Retina (tissue), 1 donor: ENCODE measurements around the gene KISS1R.
"Not testable (repeated sequence)": the region's sequence is repeated elsewhere in the genome, so short reads cannot be mapped to it uniquely, and the experiment has no call there.

ENCODE experiments used
- DNase-seq: peaks from one replicate; pipeline ENCODE4 v3.0.0-alpha.2; 2016

KISS1R gene

DNA sequence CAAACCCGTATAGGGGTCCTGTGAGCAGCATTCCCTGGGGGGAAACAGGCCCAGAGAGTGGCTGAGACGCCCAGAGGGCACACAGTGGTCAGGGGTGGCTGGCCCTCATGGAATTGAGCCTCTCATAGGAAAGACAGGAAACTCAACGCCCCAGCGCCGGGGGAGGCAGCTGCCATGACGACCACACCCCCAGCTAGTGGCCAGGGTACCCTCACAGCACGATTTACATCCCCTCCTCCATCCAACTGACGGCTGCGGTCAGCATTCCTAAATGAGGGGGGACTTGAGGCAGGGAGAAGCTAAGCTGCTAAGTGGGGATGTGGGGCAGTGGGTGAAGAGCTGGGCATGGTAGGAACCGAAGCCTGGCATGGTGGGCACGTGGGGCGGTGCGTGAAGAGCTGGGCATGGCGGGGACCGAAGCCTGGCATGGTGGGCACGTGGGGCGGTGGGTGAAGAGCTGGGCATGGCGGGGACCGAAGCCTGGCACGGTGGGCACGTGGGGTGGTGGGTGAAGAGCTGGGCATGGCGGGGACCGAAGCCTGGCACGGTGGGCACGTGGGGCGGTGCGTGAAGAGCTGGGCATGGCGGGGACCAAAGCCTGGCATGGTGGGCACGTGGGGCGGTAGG, 34.1 kb upstream of the KISS1R start:
- no peak for DNase-seq

GRCh38 chr19:883661-884211, 33.4 kb upstream of the KISS1R start:
- no peak for DNase-seq

DNA sequence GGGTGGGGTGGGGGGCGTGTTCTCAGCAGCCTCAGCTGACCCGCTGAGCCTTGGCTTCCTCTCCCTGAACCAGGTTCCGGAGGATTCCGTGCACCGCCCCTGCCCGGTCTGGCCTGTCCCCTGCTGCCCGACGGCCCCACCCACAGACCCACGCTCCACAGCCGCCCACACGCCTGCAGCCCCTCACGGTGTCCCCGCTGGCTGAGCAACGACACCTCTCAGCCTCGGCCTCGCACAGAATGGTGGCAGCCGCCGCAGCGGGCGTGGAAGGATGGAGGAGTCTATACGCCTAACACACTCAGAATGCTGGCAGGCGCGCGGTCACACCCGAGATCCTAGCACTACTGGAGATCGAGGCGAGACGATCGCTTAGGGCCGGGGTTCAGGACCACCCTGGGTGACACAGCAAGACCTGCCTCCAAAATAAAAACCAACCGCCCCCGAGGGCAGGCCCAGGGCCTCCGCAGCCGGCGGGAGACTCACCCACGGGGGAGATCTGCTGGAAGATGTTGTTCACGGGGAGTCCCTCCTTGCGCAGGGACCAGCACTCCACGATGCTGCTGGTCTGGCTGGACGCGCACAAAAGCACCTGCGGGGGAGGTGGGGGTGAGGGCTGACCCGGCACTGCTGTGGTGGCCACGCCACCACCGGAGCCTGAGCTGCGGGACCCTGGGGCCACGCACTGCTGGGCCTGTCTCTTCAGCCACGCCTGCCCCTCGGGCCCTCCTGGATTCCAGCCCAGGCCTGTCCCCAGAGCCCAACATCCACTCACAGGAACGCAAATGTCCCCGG, 32.5 kb upstream of the KISS1R start:
- DNase-seq: no peak

GRCh38 chr19:885536-886224, 31.5 kb upstream of the KISS1R start:
- no peak for DNase-seq

- DNase-seq: no peak
Measured at GRCh38 chr19:887072-887471, 30.1 kb upstream of the KISS1R start.

- DNase-seq: no peak
Measured at GRCh38 chr19:887599-887998, 29.5 kb upstream of the KISS1R start.

- DNase-seq: no peak
Measured at GRCh38 chr19:888581-889385, 28.4 kb upstream of the KISS1R start.

GRCh38 chr19:889662-890295, 27.4 kb upstream of the KISS1R start:
- DNase-seq: no peak

DNA sequence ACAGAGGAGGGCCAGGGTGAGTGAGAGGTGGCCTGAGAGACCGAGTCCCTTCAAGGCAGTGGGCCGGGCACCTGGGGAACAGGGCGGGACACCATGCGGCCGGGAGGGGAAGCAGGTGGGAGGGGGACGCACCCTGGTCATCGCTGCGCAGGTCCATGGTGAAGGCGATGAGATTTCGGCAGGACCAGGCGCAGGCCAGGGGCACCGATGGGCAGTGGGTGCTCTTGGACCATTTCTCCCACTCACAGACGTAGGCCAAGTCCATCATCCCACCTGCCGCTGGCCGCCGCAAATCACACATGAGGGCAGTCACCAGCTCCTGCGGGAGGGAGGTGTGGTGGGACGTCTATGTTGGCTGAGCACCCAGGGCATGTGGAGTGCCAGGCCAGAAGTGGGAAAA, 26.3 kb upstream of the KISS1R start:
- DNase-seq: no peak

- not testable (repeated sequence) for DNase-seq
Measured at GRCh38 chr19:891421-892200, 25.5 kb upstream of the KISS1R start.

DNA sequence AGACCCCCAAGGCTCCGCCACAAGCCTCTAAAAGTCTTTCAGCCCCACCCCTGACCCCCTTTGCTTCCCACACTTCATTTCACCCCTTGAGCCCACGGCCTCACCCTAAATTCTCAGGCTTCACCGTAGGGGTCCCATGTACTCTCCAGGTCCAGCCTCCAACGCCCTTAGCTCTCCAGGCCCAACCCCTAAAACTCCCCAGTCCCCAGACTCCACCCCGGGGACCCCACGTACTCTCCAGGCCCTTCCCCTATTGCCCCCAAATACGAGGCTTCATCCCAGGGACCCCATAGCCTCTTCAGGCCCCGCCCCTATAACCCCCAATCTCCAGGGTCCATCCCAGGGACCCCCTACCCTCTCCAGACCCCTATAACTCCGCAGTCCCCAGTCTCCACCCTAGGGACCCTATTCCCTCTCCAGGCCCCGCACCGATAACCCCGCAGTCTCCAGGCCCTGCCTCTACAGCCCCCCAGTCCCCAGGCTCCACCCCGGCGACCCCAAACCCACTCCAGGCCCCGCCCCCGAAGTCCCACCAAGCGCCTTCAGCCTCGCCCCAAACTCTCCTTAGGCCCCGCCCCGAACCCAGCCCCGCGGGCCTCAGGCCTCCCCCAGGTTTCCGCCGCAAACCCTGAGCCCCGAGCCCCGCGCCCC, 24.8 kb upstream of the KISS1R start:
- DNase-seq: no peak

GRCh38 chr19:892894-893689, 24.0 kb upstream of the KISS1R start, which contains the start of the genes MED16 and RNU6-9:
Gene MED16, minus strand, starts transcription at chr19:893187. Its CDS starts 2,056 bp downstream, at chr19:891131.
Gene RNU6-9, plus strand, starts transcription at chr19:893484.
- peak; percentile 99 for DNase-seq

DNA sequence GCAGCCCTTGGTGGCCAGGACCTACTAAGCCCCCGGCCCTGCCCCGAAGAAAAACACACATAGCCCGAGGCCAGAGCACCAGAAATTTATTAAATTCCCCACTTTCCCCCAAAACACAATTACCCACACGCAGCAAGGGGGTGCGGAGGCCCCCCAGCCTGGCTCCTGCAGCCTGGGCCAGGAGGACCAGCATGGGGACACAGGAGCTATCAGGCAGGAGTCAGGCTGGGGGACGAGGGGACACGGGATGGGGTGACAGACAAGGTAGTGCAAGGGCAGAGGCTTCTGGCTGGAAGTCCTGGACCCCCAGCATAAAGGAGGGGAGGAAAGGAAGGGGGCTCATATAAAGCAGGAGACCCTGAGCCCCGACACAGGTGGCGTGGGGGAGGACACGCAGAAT, 20.7 kb upstream of the KISS1R start:
- DNase-seq: no peak

- no peak for DNase-seq
Measured at GRCh38 chr19:896999-897398, 20.1 kb upstream of the KISS1R start.

DNA sequence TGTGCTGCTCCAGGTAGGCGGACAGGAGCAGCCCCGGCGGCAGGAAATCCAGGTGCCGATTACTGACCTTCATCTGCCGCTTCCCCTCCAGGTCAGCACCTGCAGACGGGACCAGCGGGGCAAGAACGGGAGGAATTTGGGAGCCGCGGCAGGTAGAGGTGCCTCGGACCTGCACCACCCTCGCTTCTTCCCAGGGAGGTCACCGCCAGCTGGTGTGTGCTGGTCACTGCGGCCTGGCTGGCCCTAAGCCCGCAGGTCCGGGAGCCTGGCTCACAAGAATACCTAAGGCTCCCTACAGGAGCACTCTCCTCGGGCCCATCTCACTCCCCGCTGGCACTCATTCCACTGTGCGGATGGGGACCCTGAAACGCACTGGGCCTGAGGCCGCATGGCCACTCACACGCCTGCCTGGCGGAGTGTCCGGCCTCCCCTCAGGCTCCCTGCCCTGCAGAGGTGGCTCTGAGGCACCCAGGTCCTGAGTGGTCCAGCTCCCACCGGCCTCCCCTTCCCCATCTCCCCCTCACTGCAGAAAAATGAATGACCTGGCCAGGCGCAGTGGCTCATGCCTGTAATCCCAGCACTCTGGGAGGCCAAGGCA, 19.6 kb upstream of the KISS1R start:
- no peak for DNase-seq

DNA sequence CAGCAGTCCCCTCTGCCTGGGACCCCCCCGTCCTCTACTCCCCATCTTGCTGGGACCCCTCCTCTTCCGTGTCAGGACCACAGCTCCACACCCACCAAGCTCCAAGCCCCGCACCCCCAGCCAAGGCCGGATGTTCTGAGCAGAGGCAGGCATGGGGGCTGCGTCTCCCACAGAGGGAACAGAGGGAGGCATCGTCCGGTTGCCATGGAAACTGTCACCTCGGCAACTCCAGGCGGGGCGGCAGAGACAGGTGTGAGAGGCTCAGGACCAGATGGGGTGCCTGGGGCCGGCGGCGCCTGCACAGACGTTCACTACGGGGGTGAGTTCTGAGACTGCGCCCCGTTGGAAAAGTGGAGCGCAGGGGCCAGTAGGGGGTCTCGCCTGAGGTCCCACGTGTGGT, 18.5 kb upstream of the KISS1R start:
- DNase-seq: peak; percentile 70

GRCh38 chr19:899336-900042, 17.6 kb upstream of the KISS1R start:
- no peak for DNase-seq

DNA sequence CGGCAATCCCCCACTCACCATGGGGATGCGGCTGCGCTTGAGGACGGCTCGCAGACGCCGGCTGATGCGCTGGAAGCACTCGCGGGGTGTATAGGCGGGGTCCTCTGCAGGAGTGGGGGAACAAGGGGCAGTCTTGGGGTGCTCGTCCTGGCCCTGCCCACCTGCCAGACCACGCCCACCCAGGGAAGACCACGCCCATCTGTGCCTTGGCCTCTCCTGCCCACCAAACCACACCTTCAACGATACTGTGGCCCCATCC, 17.2 kb upstream of the KISS1R start:
- DNase-seq: no peak
